LoVo (cell line): ENCODE measurements around the gene ZNF138.
"Not testable (repeated sequence)": the region's sequence is repeated elsewhere in the genome, so short reads cannot be mapped to it uniquely, and the experiment has no call there.

Experiments used
- DNase-seq: peaks from one replicate; pipeline ENCODE4 v3.0.0-alpha.2; 2016; ENCODE audit warnings: low spot score

ZNF138 gene

DNA sequence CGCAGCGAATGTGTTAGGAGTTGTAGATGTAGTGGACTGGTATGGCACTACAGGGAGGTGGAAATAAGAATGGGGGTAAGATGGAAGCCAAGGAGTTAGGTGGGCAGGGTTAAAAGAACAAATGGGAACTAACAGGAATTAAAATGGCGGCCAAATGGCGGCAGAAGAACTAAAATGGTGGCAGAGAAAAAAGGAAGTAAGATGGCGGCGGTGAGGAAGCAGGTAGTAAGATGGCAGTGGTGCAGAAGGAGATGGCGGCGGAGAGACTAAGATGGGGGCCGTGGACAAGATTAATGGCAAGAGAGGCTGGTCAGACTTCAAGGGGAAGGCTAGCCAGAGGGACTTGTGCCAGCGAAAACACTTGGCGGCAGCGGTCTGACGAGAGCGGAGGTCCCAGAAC, 44.5 kb downstream of the ZNF138 start:
- no peak for DNase-seq

- no peak for DNase-seq
Observed at GRCh38 chr7:64839910-64840309, 45.7 kb downstream of the ZNF138 start.

DNA sequence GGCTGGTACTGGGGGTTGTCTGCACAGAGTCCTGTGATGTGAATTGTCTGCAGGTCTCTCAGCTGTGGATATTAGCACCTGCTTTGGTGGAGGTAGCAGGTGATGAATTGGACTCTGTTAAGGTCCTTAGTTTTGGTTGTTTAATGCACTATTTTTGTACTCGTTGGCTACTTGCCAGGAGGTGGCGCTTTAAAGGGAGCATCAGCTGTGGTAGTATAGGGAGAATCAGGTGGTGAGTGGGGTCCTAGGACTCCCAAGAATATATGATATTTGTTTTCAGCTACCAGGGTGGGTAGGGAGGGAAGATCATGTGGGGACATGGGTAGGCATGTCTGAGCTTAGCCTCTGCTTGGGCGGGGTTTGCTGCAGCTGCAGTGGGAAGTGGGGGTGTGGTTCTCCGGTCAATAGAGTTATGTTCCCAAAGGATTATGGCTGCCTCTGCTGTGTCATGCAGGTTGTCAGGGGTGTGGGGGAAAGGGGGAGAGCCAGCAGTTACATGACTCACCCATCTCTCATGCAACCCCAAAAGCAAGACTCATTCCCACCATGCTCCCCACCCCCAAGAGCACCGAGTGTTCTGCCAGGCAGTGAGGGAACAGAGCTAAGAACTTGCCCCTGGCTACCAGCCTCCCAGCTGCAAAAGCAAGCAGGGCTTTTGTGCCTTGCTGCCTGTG, 55.2 kb downstream of the ZNF138 start:
- peak; percentile 20 for DNase-seq

- DNase-seq: no peak
Observed at GRCh38 chr7:64849924-64850499, 55.8 kb downstream of the ZNF138 start.

- no peak for DNase-seq
Observed at GRCh38 chr7:64853679-64854078, 59.5 kb downstream of the ZNF138 start.

- no peak for DNase-seq
Observed at GRCh38 chr7:64854969-64855368, 60.7 kb downstream of the ZNF138 start.

DNA sequence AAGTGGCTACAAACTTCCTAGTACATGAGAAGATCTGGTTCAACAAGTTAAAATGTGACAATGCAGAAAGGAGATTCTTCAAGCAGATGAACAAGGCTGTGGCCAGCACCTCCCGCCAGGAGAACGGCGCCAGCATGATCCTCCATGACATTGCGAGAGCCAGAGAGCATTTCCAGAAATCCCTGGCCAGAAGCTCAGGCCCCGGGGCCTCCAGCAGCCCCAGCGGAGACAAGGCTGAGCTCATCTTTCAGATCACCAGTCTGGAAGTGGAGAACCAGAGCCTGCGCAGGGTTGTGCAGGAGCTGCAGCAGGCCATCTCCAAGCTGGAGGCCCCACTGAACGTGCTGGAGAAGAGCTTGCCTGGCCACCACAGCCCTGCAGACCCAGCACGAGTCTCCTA, 68.8 kb downstream of the ZNF138 start:
- no peak for DNase-seq

DNA sequence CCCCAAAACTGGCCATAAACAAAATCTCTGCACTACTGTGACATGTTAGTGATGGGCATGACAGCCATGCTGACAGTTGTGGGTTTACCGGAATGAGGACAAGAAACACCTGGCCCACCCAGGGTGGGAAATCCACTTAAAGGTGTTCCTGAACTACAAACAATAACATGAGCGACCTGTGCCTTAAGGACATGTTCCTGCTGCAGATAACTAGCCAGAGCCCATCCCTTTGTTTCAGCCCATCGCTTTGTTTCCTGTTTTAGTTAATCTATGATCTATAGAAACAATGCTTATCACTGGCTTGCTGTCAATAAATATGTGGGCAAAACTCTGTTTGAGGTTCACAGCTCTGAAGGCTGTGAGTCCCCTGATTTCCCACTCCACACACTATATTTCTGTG, 69.3 kb downstream of the ZNF138 start:
- not testable (repeated sequence) for DNase-seq

GRCh38 chr7:64863969-64864368, 69.7 kb downstream of the ZNF138 start:
- DNase-seq: no peak

- no peak for DNase-seq
Observed at GRCh38 chr7:64867863-64868440, 73.7 kb downstream of the ZNF138 start.

GRCh38 chr7:64868499-64868898, 74.3 kb downstream of the ZNF138 start:
- DNase-seq: no peak

DNA sequence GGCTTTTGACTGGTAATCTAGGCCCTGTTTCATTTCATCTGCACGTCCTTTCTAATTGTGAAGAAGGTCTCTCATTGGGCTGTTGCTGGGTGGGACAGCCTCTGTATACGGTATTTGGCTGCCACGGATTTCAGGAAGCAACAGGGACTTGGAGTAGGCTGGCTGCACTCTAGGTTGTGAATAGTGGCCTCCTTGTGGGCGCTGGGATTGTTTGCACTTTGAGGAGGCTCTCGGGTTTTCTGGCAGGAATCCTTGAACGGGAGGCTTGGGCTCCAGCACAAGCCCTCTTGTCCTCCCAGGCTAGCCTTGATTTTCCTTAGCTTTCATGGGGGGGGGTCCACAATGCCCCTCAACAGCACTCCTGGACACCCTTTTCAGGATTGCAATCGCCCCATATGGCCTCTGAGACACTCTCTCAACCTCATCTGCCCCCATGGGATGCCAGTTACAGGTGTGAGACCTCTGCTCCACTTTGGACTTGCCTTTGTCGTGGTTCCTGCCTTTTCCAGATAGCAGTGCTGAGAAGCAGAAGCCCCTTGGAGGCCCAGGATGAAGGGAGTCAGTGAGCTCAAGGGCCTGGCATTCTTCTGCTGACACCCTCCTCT, 75.0 kb downstream of the ZNF138 start:
- DNase-seq: no peak

- DNase-seq: no peak
Observed at GRCh38 chr7:64869912-64870562, 75.8 kb downstream of the ZNF138 start.

- no peak for DNase-seq
Observed at GRCh38 chr7:64870656-64871055, 76.4 kb downstream of the ZNF138 start.

DNA sequence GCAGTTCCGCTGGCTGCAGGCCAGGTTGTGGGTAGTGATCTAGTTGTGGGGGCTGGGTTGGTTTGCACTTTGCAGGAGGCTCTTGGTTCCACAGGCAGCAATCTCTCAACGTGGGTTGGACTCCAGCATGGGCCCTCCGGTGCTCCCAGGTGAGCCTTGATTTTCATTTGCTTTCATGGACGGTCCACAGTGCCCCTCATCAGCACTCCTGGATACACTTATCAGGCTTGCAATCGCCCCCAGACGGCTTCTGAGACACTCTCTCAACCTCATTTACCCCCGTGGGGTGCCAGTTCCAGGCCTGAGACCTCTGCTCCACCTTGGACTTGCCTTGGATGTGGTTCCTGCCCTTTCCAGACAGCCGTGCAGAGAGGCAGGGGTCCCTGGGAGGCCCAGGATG, 77.5 kb downstream of the ZNF138 start:
- no peak for DNase-seq

GRCh38 chr7:64872351-64873154, 78.3 kb downstream of the ZNF138 start:
- no peak for DNase-seq

DNA sequence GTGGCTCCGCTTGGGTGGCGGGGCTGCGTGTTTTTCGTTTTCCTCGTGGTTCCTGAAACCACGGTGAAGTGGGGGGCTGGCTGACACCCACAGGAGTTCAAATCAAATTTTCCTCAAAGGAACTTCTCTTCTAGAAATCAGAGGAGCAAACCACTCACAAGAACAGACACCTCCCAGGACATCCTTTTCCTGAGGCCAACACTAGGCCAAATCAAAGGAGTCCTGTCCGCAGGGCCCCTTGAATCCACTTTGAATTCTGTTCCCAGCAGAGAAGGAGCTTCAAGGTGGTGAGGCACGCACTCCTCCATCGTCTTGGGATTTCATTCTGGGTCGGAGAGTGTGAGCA, 78.9 kb downstream of the ZNF138 start:
- no peak for DNase-seq

- DNase-seq: no peak
Observed at GRCh38 chr7:64873517-64873916, 79.3 kb downstream of the ZNF138 start.

GRCh38 chr7:64874114-64874513, 79.9 kb downstream of the ZNF138 start:
- DNase-seq: peak; percentile 31

DNA sequence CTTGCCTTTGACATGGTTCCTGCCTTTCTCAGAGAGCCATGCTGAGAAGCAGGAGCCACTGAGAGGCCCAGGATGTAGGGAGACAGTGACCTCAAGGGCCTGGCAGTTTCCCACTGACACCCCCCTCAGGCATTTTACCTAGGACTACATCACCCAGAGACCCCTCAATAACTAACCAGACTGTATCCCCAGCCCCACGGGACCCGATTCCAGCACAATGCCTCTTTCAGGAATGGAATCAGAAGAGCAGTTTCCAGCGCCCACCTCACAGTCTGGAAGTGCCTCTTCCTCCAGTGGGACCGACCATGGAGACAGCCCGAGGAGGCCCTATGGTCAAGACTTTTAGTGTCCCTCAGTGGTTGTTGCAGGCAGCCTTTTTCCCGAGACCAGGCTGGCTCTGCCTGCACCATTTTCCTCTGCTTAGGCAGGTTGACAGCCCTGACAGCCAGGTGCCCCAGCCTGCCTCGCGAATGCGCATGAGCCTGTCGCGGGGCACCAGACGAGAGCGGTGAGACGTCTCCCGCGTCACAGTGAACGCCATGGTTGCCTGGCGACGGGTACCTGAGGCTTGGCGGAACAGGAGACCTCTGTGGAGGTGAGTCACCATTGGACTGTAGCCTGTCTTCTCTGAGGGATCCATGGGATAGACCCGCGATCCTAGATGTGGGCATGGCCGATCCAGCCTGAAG, 80.5 kb downstream of the ZNF138 start:
- DNase-seq: no peak

DNA sequence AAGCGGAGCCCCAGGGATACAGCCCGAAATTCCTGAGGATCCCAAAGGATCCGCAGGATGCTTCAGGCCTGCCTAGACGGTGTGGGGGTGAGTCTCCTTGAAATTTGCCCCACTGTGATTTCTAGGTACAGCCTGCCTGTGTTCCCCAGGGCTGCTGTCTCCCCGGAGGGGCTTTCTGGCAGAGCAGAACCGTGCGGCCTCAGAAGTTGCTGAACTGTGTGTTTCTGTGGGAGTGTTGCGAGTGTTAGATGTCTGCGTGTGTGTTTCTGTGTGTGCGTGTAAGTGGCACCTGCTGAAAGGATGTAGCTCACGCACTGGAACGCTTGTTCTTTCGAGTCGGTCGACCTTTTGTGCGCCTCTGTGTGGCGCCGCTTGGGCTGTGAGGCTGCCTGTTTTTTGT, 81.0 kb downstream of the ZNF138 start:
- no peak for DNase-seq
